H9 (cell line): ENCODE measurements around the gene COG8. TPM values are rescaled to one million over a fixed set of nuclear protein-coding genes. Genes with fewer than 3 reads are reported as not detected.

Experiments used
- DNase-seq: peaks from one replicate; pipeline ENCODE4 v3.0.0-alpha.2; 2017
- H2AFZ ChIP-seq: one replicate; pipeline ENCODE4 v1.6.1; 2013; ENCODE audit warnings: mild to moderate bottlenecking, low read length, control low read depth, moderate library complexity
- H2AK5ac ChIP-seq: 2 replicates; pipeline ENCODE4 v1.6.1; 2013; ENCODE audit warnings: low read length, control low read depth, mixed read lengths; ENCODE audit not compliant: insufficient read length
- H2BK120ac ChIP-seq: one replicate; pipeline ENCODE4 v1.6.1; 2013; ENCODE audit warnings: low read depth, mild to moderate bottlenecking, low read length, control low read depth, inconsistent platforms; ENCODE audit not compliant: poor library complexity, severe bottlenecking
- H2BK12ac ChIP-seq: 2 replicates; pipeline ENCODE4 v1.6.1; 2013; ENCODE audit warnings: low read length, control low read depth, mixed read lengths, low read depth; ENCODE audit not compliant: insufficient read length
- H2BK15ac ChIP-seq: 2 replicates; pipeline ENCODE4 v1.6.1; 2013; ENCODE audit warnings: low read depth, low read length, control low read depth
- H2BK20ac ChIP-seq: one replicate; pipeline ENCODE4 v1.6.1; 2013; ENCODE audit warnings: low read depth, mild to moderate bottlenecking, low read length, control low read depth, inconsistent platforms; ENCODE audit not compliant: poor library complexity, severe bottlenecking
- H2BK5ac ChIP-seq: 2 replicates; pipeline ENCODE4 v1.6.1; 2013; ENCODE audit warnings: low read length, control low read depth, mixed read lengths; ENCODE audit not compliant: insufficient read length
- H3K14ac ChIP-seq: 2 replicates; pipeline ENCODE4 v1.6.1; 2013; ENCODE audit warnings: low read length, control low read depth; ENCODE audit not compliant: insufficient read depth
- H3K18ac ChIP-seq: 2 replicates; pipeline ENCODE4 v1.6.1; 2013; ENCODE audit warnings: low read depth, mild to moderate bottlenecking, mixed read lengths, low read length, control low read depth; ENCODE audit not compliant: insufficient read length
- H3K23ac ChIP-seq: 2 replicates; pipeline ENCODE4 v1.6.1; 2013; ENCODE audit warnings: low read length, control low read depth, mixed read lengths, low read depth; ENCODE audit not compliant: insufficient read length
- H3K23me2 ChIP-seq: 2 replicates; pipeline ENCODE4 v1.6.1; 2013; ENCODE audit warnings: low read depth, mild to moderate bottlenecking, mixed read lengths, low read length, control low read depth; ENCODE audit not compliant: insufficient read length, poor library complexity, severe bottlenecking
- H3K27ac ChIP-seq: 2 replicates; pipeline ENCODE4 v1.5.1; 2013; ENCODE audit warnings: low read length, control low read depth, mixed read lengths, low read depth; ENCODE audit not compliant: insufficient read length
- H3K27me3 ChIP-seq: 2 replicates; pipeline ENCODE4 v1.6.1; 2013; ENCODE audit warnings: low read length, control low read depth, inconsistent platforms; ENCODE audit not compliant: insufficient read depth
- H3K4ac ChIP-seq: 2 replicates; pipeline ENCODE4 v1.6.1; 2013; ENCODE audit warnings: low read depth, mild to moderate bottlenecking, control low read depth, inconsistent platforms, low read length, moderate library complexity
- H3K4me1 ChIP-seq: 2 replicates; pipeline ENCODE4 v1.6.1; 2013; ENCODE audit warnings: low read length, control low read depth, inconsistent platforms; ENCODE audit not compliant: insufficient read depth
- H3K4me2 ChIP-seq: 2 replicates; pipeline ENCODE4 v1.6.1; 2013; ENCODE audit warnings: low read length, control low read depth, mixed read lengths; ENCODE audit not compliant: insufficient read length, insufficient read depth
- H3K56ac ChIP-seq: 2 replicates; pipeline ENCODE4 v1.6.1; 2013; ENCODE audit warnings: low read depth, mild to moderate bottlenecking, mixed read lengths, low read length, control low read depth; ENCODE audit not compliant: insufficient read length
- H3K79me1 ChIP-seq: 2 replicates; pipeline ENCODE4 v1.6.1; 2013; ENCODE audit warnings: low read depth, mild to moderate bottlenecking, moderate library complexity, low read length, control low read depth, inconsistent platforms; ENCODE audit not compliant: insufficient read depth, poor library complexity, severe bottlenecking
- H3K79me2 ChIP-seq: 2 replicates; pipeline ENCODE4 v1.6.1; 2013; ENCODE audit warnings: low read length, control low read depth, inconsistent platforms; ENCODE audit not compliant: insufficient read depth
- H3K9ac ChIP-seq: 2 replicates; pipeline ENCODE4 v1.6.1; 2013; ENCODE audit warnings: low read length, control low read depth, mixed read lengths; ENCODE audit not compliant: insufficient read length; ENCODE audit errors: extremely low read depth
- H3K9me3 ChIP-seq: one replicate; pipeline ENCODE4 v1.6.1; 2013; ENCODE audit warnings: low read depth, low read length, inconsistent platforms; ENCODE audit not compliant: control insufficient read depth
- H3T11ph ChIP-seq: one replicate; pipeline ENCODE4 v1.6.1; 2013; ENCODE audit warnings: mild to moderate bottlenecking, low read length, control low read depth, inconsistent platforms
- H4K20me1 ChIP-seq: one replicate; pipeline ENCODE4 v1.6.1; 2013; ENCODE audit not compliant: control insufficient read depth, insufficient read length, insufficient read depth
- H4K5ac ChIP-seq: 2 replicates; pipeline ENCODE4 v1.6.1; 2013; ENCODE audit warnings: low read depth, mild to moderate bottlenecking, mixed read lengths, low read length, control low read depth; ENCODE audit not compliant: insufficient read length
- H4K8ac ChIP-seq: replicated peaks from 2 replicates; pipeline ENCODE4 v1.6.1; 2013; ENCODE audit warnings: low read length, control low read depth, mixed read lengths, low read depth; ENCODE audit not compliant: insufficient read length
- H4K91ac ChIP-seq: 2 replicates; pipeline ENCODE4 v1.6.1; 2013; ENCODE audit warnings: low read depth, mild to moderate bottlenecking, moderate library complexity, mixed read lengths, low read length, control low read depth; ENCODE audit not compliant: insufficient read length
- H3K27ac Mint-ChIP-seq, 3 experiments: 2 replicates in 2 of 3; 3 replicates in 1 of 3; pipeline ENCODE4 v1.8.0; 2020 to 2021; ENCODE audit warnings: mixed read lengths in 3 of 3, mild to moderate bottlenecking in 1 of 3, moderate library complexity in 1 of 3
- H3K27me3 Mint-ChIP-seq: 2 replicates; pipeline ENCODE4 v1.8.0; 2021; ENCODE audit warnings: low read depth, mild to moderate bottlenecking, moderate library complexity, mixed read lengths
- H3K36me3 Mint-ChIP-seq, 3 experiments: 2 replicates in 2 of 3; 3 replicates in 1 of 3; pipeline ENCODE4 v1.8.0; 2020 to 2021; ENCODE audit warnings: low read depth in 3 of 3, mixed read lengths in 3 of 3; ENCODE audit not compliant: insufficient read depth in 1 of 3
- H3K4me1 Mint-ChIP-seq, 2 experiments: 2 replicates each; pipeline ENCODE4 v1.8.0; 2020; ENCODE audit warnings: mixed read lengths in 2 of 2
- H3K4me3 Mint-ChIP-seq, 2 experiments: 2 replicates in 1 of 2; 3 replicates in 1 of 2; pipeline ENCODE4 v1.8.0; 2020 to 2021; ENCODE audit warnings: mild to moderate bottlenecking in 2 of 2, mixed read lengths in 2 of 2, moderate library complexity in 1 of 2
- H3K9me3 Mint-ChIP-seq, 2 experiments: 2 replicates in 1 of 2; 3 replicates in 1 of 2; pipeline ENCODE4 v1.8.0; 2020; ENCODE audit warnings: mild to moderate bottlenecking in 2 of 2, mixed read lengths in 2 of 2, moderate library complexity in 1 of 2
- CTCF ChIP-seq: fragments of 200-600 bp; sonication (generic); conservative IDR thresholded peaks from 3 replicates; pipeline ENCODE4 v1.8.0; 2021; ENCODE audit warnings: antibody characterized with exemption, mild to moderate bottlenecking
- WGBS: extraction: QIAGEN DNeasy Blood & Tissue Kit; methylation state at CpG from one replicate; pipeline ENCODE4 v1.1.7; 2013; ENCODE audit warnings: missing lambda C conversion rate, low lambda C conversion rate, mixed read lengths; ENCODE audit not compliant: insufficient read length; ENCODE audit errors: extremely low coverage; 5-methylcytosine and 5-hydroxymethylcytosine counted together
- total RNA-seq: library from RNA; stranded (reverse); gene quantifications from 2 replicates; pipeline ENCODE4 v1.2.1, GENCODE V29; 2021

Gene COG8
- total RNA-seq, 1 experiment from 2014 or later = 52.3 TPM

- no peak overlapping the region for H3K18ac ChIP-seq
- H3K36me3 Mint-ChIP-seq = peaks cover 39 to 76% (median 64%) of the 10 kb centered on the region in 3 experiments
- H3K27ac Mint-ChIP-seq = no peak overlapping the region; a peak in 1 of 7 replicates
Measured at GRCh38 chr16:69316595-69317034, 22.7 kb downstream of the COG8 start.

More at GRCh38 chr16:69316595-69317034, 22.7 kb downstream of the COG8 start:
- peaks cover 3% of the 10 kb centered on the region; the same call in 1 of the 2 replicates for H3K79me2 ChIP-seq
- peaks cover 7% of the 10 kb centered on the region for H3K79me1 ChIP-seq
- WGBS = no CpG with 5 or more reads among the region's 17 CpGs
- no peak for TF ChIP-seq CTCF
- no peak overlapping the region for H3K56ac ChIP-seq
- H3K4me2 ChIP-seq = no peak overlapping the region
- H2BK15ac ChIP-seq = no peak overlapping the region
- H3K9me3 ChIP-seq = no peaks in the 10 kb centered on the region
- no peaks in the 10 kb centered on the region for H3K27me3 Mint-ChIP-seq
- peaks cover 5 to 6% of the 10 kb centered on the region in 2 experiments for H3K4me1 Mint-ChIP-seq
- no peak for DNase-seq
- no peak overlapping the region for H3K23ac ChIP-seq
- no peak overlapping the region for H3K4me3 Mint-ChIP-seq
- H3K14ac ChIP-seq = no peak overlapping the region
- no peak overlapping the region for H2BK12ac ChIP-seq
- H3K27me3 ChIP-seq = no peaks in the 10 kb centered on the region
- H2AK5ac ChIP-seq = no peak overlapping the region
- no peaks in the 10 kb centered on the region; a peak in 1 of 5 replicates for H3K9me3 Mint-ChIP-seq
- no peak overlapping the region for H4K8ac ChIP-seq
- H2AFZ ChIP-seq = no peak overlapping the region
- no peak overlapping the region for H2BK20ac ChIP-seq
- no peak overlapping the region for H4K91ac ChIP-seq
- H2BK5ac ChIP-seq = no peak overlapping the region
- H3K9ac ChIP-seq = no peak overlapping the region
- peaks cover 2% of the 10 kb centered on the region; the same call in 1 of the 2 replicates for H3K4me1 ChIP-seq
- no peak overlapping the region for H4K5ac ChIP-seq
- H3K4ac ChIP-seq = no peak overlapping the region
- H2BK120ac ChIP-seq = no peak overlapping the region
- peaks cover 6% of the 10 kb centered on the region for H3K23me2 ChIP-seq
- no peak overlapping the region for H3K27ac ChIP-seq
- no peak overlapping the region for H3T11ph ChIP-seq
- no peaks in the 10 kb centered on the region for H4K20me1 ChIP-seq
